RPMI7951 (cell line): ENCODE data around the gene LY86. TPM values are rescaled to one million over a fixed set of nuclear protein-coding genes. Genes with fewer than 3 reads are reported as not detected.

ENCODE experiments used
- DNase-seq: peaks from one replicate; pipeline ENCODE4 v3.0.0-alpha.2; 2012; ENCODE audit warnings: low read depth
- total RNA-seq: library from RNA; depleted of rRNA; stranded (reverse); fragments of >200 nt; shearing (Covaris generic); gene quantifications from 2 replicates; pipeline ENCODE4 v1.2.3, GENCODE V29; 2014

The LY86 gene
- total RNA-seq, 1 experiment from 2014 or later = not detected

GRCh38 chr6:6570929-6571671 lies 17.4 kb upstream of the LY86 start:
- no peak for DNase-seq

GRCh38 chr6:6575143-6575542 lies 13.4 kb upstream of the LY86 start:
- no peak for DNase-seq

- no peak for DNase-seq
Measured at GRCh38 chr6:6577735-6578134, 10.8 kb upstream of the LY86 start.

DNA sequence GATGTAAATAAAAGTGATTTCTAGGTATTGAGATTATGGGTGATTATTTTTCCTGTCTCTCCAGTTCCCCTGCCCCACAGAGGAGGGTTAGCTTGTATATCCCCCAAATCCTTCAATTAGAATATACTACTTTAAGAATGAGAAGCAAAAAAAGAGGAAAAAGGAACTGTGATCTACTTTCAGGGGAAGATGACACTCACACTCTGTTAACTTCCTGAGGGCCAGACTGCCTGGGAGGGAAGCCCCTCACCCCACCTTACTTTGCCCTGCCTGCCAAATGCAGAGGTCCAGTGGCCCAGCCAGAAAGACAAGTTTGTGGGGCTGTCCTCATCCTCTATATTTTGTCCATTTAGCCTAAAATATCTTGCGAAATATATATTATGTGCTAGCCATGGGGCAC lies 9.2 kb upstream of the LY86 start:
- no peak for DNase-seq

GRCh38 chr6:6580225-6580856 lies 8.2 kb upstream of the LY86 start:
- no peak for DNase-seq

DNA sequence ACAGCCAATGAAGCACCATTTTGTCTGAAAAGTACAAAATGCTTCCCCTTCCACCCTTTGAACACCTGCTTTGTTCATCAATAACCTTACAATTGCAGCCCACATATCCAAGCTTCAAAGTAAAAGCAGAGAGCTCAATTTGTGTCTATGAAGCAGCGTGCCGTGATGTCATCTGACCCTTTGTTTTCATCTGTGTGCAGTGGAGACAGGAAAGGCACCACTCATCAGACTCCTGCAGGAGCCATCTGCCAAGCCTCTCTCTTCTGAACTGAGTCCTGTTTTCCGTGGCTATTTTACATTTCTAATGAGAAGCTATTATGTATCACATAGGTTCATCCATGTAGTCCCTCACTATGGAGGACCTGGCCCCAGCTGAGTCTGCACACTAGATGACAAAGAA lies 7.5 kb upstream of the LY86 start:
- no peak for DNase-seq

DNA sequence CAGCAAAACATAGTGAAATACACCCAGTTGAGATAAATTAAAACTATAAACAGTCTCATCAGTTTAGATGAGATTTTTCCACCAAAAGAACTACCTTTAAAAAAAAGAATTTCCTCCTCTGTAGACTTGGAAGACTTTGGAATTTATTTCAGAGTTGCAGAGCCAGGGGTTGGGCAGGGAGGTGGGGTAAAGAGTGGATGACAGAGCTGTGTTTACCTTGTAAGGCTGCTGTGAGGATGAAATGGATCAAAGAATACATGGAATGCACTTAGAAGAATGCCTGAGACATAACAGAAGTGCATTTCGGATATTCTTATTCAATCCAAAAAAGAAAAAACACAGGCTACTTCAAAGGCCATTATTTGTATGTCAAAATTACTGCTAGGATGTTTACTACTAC lies 6.4 kb upstream of the LY86 start:
- DNase-seq = no peak

- DNase-seq = no peak
Measured at GRCh38 chr6:6583836-6584235, 4.7 kb upstream of the LY86 start.

- DNase-seq = no peak
Measured at GRCh38 chr6:6584310-6585002, 4.1 kb upstream of the LY86 start.

DNA sequence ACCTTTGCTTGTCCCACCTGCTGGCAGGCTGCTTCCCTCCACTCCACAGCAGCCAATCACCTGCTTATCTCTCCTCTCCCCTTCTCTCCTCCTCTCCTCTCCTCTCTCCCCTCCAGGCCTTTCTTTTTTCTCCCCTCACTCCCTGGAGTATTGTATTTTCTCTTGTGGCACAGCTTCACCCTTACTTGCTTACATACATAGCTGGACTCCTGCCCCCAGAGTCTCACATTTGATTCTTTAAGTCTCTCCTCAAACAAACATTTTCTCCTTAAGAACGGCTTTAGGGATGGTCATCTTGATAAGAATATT lies 3.6 kb upstream of the LY86 start:
- no peak for DNase-seq

- DNase-seq = no peak
Measured at GRCh38 chr6:6586167-6586566, 2.4 kb upstream of the LY86 start.

- no peak for DNase-seq
Measured at GRCh38 chr6:6586671-6587526, 1.6 kb upstream of the LY86 start.

DNA sequence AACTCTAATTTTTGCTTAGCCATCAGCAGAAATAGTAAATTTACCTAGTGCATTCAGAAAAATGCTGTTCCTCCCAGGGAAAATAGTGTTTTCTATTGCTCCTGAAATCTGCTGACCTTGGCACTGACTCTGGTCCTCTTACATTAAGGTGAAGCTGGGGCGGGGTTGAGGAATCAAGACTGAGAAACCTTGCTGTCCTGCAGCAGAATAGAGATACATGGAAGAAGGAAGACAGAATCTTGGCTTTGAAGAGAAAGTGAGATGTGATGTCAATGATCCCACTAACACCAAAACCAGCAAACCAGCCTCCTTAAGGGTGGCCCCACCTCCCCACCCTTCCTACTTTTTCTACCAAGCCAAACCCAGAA lies 840 bp upstream of the LY86 start:
- no peak for DNase-seq

DNA sequence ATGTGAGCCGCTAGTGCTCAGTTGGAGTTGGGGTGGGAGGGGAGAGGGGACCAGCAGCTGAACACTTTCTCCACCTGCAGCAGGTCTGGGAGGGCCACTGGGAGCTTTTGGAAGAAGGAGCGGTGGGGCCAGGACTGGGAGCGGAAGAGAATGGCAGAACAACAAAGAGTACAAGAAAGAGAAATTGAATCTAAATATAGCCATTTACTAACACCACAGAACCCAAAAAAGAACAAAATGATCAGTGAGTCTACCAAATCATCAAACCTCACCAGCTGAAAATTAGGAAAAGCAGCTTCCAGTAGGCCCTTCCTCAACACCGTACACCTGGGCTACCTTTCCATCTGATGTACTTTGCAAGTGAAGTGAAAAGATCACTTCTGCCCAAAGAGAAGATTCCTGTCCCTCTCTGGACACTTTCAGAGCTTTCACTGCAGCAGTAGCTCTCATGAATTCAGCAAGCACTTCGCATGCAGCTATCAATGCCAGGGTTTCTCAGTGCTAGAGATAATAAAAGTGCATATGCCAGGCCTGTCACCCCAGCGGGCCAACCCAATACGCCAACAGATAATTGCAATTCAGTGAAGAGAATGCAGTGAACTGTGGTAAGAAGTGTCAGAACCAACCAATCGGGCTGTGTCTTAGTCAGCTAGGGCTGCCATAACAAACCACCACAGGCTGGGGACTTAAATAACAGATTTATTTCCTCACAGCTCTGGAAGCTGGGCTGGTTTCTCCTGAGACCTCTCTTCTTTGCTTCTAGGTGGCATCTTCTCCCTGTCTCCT lies 597 bp downstream of the LY86 start:
- no peak for DNase-seq

GRCh38 chr6:6590530-6590929 lies 2.0 kb downstream of the LY86 start:
- no peak for DNase-seq

DNA sequence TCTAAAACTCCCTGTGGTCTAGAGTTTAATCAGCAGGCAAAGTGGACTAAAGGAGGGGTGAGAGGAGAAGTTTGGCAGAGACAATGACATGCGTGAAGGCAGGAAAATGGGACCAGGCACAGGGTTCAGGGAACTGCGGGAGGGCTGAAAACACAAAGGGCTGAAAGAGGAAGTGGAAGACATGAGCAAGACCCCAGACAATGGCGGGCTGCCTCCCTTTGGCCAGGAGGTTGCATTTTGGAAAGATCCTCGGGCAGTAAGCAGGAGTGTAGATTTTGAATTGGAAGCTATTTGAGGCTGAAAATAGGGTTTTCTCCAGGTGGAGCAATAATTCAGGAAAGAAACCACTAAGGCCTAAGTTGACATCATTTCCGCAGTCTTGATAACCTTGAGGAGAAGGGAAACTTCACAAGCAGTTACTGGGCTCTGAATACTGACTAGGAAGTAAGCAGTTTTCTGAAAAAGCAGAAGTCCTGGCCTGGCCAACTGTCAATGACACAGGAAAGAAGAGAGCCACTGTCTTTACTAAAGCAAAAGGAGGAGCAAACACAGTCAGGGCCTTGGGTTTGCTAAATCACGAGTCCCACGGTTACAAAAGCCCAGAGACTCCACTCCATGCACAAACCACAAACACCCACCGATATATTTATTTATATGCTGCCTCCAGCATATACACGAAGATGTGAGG lies 3.4 kb downstream of the LY86 start:
- no peak for DNase-seq

DNA sequence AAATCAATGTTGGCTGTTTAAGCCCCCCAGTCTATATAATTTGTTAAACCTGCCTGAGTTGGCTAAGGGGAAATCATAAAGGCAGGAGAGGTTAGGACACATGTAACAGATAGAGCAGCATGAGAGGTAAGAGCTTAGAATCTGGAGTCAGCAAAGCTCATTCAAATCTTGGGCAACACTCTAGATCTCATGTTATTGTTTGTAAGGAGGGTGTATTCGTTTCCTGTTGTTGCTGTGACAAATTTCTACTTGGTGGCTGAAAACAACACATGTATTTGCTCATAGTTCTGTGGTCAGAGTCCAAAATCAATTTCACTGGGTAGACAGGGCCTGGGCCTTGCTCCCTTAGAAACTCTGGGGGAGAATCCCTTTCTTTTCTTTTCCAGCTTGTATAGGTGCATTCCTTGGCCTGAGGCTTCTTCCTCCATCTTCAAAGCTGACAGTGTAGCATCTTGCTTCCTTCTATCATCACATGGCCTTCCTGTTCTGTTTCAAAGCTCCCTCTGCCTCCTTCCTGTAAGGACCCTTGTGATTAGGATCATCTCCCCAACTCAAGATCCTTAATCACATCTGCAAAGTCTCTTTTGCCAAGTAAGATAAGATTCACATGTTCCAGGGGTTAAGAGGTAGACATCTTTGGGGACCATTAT lies 4.4 kb downstream of the LY86 start:
- no peak for DNase-seq

GRCh38 chr6:6593867-6594468 lies 5.4 kb downstream of the LY86 start:
- DNase-seq = no peak

GRCh38 chr6:6595025-6595424 lies 6.5 kb downstream of the LY86 start:
- no peak for DNase-seq

DNA sequence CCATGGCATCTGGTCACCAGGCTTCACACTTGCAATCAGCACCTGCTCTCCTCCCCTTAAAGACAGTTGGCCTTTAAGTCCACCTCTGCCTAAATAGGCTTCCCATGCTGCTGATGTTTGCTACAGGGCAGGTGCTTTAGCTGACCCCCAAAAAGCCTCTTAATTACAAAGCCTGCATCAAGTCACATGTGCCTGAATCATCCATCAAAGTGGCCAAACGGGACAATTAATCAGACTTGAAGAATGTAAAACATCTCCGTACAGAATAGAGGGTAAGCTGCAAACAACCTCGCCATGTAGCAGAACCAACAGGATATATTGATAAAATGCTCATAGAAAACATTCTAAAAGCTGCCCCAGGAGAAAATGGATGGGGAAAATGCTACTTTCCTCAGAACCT lies 7.4 kb downstream of the LY86 start:
- DNase-seq = no peak
